GM19099 (cell line): ENCODE results near the gene SBNO1.

Source experiments
- POLR2A ChIP-seq: IDR thresholded peaks from 3 replicates; pipeline ENCODE4 v1.6.1; 2011; ENCODE audit warnings: low read depth; ENCODE audit not compliant: insufficient read length; ENCODE audit errors: extremely low read depth

Gene SBNO1

DNA sequence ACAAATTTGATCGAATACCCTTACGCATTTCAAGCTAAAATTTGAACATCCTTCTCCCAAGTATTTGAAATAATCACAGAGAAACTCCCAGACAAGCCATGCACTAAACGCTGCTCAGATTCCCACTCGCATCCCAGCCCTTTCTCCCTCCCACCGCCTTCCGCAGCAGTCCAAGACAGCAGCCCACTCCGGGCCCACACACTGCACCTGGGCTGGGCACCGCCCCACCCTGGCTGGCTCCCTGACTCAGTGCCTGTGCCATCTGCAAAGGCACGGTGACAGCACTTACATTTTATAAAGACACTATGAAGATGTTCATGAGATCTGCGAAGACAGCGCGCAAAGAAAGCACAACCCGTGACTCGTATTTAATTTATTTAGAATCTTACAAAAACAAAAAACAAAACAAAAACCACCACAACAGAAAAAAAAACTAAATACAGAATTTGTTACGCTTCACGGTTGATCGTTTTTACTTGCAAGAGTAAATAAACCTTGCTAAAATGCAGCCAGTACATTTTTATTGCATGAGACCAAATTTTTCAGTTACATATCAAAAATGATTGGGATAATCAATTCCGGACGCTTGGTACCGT is 75.8 kb downstream of the SBNO1 start:
- TF ChIP-seq POLR2A: no peak

DNA sequence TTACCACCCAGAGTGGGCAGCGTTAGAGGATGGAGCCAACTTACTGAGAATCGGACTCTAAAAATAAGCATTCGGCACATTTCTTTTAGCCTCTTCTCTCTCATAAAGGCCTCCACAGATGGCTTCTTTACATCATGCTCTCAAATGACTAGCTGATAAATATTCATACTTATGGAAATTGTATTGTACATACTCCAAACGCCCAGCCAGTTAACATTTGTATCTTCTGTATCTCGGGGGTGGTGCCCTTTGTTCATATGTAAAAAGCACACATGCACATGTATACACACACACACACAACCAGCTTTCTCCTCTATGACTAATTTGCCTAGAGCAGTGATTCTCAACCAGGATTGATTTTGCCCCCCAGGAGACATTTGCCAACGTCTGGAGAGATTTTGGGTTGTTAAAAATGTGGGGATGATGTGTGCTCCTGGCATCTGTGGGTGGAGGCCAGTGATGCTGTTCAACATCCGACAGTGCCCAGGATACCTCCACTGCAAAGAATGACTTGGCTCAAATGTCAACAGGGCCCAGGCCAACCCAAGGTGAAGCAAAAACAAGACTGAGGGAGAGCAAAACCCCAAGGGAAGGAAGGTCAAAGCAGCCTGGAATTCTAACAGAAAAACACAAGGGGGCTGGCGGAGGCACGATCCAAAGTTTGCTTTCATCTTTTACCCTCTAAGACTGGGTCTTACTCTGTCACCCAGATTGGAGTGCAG is 77.8 kb downstream of the SBNO1 start:
- no peak for TF ChIP-seq POLR2A

DNA sequence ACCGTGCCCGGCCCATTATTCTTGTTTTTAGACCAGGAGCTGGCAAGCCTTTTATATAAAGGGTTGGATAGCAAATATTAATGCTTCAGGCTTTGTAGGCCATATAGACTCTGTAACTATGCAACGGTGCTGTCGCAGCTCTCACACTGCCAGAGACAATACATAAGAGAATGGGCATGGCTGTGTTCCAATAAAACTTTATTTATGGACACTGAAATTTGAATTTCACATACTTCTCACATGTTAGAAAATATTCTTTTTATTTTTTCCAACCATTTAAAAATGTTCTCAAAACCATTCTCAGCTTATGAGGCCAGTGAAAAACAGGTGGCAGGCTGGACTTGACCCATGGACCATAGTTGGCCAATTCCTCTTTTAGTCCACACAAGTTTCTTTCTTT is 80.0 kb downstream of the SBNO1 start:
- no peak for TF ChIP-seq POLR2A

DNA sequence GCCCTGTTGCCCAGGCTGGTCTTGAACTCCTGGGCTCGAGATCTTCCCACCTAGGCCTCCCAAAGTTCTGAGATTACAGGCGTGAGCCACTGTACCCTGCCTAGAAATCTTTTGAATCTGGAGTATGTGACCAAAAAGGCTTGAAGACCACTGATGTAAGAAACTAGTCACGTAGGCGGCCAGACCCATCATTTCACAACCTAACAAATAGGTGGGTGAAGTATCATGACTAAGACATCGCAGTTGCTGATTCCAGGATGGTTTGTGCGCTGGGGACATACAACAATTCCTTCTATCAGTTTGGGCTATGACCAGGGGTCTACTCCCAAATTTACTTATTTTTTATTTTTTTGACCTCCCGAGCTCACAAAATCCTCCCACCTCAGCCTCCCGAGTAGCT is 81.2 kb downstream of the SBNO1 start:
- no peak for TF ChIP-seq POLR2A

DNA sequence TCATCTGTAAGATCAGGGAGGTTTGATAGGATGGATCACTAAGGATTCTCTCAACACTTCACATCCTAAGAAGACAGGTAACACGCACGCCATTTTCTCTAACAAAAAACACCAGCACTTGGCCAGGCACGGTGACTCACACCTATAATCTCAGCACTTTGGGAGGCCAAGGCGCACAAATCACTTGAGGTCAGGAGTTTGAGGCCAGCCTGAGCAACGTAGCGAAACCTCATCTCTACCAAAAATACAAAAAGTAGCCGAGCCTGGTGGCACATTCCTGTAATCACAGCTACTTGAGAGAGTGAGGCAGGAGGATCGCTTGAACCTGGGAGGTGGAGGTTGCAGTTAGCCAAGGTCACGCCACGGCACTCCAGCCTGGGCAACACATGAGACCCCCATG is 82.5 kb downstream of the SBNO1 start:
- no peak for TF ChIP-seq POLR2A

DNA sequence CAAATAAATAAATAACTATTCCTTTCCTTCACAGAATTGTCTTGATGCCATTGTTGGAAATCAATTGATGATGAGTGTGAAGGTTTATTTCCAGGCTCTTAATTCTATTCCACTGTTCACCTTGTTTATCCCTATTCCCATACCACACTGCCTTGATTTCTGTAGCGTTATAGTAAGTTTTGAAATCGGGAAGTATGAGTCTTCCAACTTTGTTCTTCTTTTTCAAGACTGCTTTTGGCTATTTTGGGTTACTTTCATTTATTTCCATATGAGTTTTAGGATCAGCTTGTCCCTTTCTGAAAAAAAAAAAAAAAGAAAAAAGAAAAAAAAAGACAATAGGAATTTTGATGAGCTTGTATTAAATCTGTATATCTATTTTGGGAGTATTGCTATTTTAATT is 83.7 kb downstream of the SBNO1 start:
- no peak for TF ChIP-seq POLR2A

DNA sequence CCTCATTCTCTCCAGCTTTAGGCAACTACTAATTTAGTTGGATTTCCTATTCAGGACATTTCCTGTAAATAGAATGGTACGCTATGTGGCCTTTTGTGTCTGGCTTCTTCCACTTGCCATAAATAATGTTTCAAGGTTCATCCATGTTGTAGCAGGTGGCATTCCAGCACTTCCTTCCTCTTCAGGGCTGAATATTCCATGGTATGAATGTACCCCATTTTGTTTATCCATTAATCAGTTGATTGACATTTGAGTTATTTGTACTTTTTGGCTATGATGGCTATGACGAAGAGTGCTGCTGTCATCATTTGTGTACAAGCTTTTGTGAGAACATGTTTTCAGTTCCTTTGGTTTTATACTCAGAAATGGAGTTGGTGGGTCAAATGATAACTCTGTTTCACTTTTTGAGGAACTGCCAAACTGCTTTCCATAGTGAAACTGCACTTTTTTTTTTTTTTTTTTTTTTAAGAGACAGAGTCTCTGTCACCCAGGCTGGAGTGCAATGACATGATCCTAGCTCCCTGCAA is 86.5 kb downstream of the SBNO1 start:
- TF ChIP-seq POLR2A: no peak

DNA sequence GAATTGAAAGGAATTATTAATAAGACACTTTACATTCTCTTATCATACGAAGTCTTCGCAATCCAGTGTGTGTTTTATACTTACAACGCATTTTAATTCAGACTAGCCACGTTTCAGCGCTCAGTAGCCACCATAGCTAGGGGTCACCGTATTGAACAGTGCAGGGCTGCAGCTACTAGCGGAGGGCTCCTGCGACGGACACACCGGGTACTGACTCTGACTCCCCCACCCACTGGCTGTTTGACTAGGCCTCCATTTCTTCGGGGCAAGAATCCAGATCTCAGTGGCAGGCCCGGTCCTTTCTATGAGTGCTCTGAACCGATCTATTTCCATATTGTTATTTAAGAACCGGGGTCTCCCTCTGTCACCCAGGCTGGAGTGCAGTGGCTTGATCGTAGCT is 91.5 kb downstream of the SBNO1 start:
- TF ChIP-seq POLR2A: no peak

DNA sequence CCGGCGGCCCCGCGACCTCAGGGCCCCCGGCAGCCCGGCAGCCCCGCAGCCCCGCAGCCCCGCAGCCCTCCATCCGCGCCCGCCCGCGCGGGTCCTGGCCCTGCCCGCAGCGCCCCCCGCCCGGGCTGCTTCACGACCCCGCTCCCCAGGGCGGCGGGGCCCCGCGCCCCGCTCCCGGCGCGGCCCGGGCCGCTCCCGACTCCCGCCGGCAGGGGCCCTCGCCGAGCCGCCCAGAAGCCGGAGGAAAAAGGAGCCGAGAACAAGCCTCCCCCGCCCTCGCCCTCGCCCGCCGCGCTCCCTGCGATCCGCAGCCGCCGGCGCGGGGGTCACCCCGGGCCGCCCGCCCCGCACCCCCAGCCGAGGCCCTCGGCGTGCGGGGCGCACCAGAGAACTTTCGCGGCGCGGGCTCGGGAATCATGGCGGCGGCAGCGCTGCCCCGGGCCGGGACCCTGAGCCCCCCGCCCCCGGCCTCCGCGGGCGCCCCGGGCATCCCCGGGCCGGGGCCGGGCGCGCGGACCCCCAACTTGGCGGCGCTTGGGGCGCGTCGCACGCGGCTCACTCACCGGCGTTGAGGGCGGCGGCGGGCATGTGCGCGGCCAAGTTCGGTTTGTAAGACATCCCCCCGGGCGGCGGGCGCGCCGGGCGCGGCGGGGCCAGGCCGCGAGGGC is 93.5 kb downstream of the SBNO1 start:
- peak; percentile 11 for TF ChIP-seq POLR2A

DNA sequence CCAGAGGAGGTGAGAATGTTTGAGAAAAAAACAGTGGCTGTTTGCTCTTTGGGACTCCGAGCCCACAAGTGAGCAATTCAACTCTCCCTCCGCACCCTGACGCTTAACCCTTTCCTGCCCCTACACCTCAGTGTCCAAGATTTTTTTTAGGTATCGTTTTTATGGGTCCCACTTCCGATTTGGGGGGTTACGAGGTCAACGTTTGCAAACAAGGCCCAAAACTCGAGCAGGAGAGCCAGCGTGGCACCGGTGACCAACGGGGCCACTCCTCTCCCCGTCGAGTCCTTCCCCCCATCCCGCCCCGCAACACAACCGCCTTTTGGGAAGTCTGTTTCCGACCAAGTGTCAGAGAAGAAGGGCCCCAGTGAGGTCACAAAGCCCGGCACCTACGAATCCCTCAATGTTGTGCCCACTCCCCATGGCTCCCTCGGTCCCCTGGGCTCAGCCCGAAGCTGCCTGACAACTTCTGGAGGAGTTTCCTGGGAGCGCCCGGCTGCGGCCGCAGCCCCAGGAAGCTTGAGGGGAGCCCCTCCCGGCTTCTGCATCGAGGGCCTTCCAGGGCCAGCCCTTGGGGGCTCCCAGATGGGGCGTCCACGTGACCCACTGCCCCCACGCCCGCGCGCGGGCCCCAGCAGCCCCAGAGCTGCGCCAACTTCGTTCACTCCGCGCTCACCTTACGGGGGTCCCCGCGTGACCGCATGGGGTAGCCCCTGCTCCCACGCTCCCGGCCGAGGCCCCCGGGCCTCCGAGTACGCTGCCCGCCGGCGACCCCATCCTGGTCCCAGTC is 94.2 kb downstream of the SBNO1 start:
- TF ChIP-seq POLR2A: no peak

DNA sequence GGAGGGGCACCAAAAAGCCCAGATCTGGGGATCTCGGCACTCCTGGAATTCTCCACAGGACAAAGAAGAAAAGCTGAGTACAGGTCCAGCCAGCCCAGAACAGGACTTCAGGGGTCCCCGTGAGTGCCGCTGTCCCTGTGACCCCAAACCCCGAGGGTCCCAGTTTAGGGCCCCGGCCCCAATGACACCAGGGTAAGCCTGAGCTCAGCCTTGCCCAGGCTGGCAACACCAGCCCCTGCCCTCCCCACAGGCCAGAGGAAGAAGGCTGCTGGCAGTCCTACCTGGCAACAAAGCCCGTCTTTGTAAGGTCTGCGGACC is 94.8 kb downstream of the SBNO1 start:
- no peak for TF ChIP-seq POLR2A

DNA sequence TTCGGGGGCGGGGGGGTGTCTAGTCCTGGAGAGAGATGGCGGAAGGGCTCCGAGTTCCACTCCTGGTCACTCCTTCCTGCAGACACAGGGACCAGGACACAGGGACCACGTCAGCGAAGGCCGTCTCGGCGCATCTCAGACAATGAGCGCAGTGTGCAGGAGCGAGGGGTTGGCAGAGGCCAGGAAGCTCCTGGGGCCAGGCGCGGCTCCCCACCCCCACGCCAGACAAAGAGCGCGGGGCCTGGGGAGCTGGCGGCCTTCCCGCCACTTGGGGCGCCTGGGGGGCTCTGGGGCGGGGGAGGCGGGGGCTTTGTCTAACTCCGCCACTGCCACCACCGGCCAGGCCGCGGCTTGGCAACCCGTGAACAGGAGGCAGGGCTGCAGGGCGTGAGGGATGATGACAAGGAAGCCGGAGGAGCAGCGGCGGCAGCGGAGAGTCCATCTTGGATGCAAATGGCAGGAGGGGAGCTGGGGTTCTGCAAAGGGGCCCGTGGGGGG is 95.2 kb downstream of the SBNO1 start:
- TF ChIP-seq POLR2A: no peak

DNA sequence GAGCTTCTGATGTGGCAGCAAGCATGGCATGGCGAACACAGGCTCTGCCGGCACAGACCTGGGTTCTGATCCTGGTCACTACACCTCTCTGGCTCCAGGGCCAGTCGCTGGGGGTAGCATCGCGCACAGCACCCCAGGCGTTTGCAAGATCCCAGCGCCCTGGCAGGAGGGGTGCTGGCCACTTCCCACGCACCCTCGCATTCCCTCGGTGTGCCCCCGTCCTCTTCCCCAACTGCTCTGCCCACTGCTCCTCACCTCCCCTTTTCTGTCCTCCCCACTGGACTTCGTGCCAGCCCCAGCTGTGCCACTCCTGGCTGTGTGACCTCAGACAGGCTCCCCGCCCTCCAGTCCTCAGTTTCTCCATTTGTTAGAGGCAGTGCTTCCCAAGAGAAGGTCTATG is 95.8 kb downstream of the SBNO1 start:
- TF ChIP-seq POLR2A: no peak

DNA sequence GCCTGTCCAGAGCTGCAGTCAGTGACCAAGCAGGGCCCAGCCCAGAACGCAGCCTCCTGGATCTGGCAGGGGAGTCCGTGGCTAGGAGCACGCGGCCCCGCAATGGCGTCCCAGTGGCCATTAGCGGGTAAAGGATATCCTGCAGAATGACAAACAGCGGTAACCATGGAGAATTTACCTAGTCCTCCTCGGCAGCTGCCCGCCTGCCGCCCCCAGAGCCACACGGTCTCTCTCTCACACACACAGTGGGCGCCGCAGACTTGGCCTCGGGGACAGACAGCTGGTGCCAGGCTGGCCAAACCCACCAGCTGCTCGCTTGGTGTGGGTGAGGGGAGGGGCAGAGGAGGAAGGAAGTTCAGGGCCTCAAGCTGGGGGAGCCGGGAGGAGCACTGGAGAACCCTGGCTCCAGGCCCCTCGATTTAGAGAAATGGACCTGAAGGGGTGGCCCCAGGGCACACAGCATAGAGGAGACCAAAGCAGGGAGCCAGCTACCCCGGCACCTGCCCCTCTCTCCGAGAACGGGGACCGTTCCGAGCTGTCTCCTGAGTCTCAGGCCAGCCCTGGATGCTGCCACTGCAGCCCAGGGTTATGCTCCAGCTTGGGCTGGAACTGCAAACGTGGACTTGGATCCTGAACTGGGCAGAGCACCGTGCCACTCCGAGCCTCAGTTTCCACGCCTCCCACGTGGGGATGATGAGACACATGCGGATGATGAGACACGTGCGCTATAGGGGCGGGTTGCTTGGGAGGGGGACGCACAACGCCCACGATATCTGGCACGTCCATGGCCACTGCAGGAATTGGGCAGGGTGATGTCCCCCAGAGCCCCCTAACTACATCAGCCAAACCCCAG is 96.4 kb downstream of the SBNO1 start:
- TF ChIP-seq POLR2A: no peak

DNA sequence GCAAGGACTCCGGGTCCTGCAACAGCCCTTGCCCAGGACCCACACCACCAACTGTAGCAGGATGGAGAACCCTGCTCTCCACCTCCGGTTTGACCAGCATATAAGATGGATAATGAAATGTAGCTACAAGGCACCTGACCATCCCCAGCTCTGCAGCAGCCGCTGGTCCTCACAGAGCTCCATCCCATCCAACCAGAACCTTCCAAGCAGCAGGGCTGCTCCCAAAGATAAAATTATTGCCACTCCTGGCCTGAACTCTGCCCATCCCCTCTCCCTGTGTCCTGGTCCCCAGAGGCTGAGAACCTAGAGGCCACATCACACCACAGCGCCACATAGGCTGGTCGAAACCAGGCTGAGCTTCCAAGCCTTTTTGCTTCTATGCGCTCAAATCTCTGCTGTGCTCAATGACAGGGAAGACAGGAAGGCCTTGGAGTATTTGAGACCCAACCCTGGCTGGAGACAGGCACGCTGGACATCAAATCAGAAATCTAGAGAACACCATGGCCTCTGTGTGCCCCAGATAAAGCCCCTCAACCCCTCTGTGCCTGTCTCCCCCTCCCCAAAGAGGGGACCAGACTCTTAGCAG is 97.2 kb downstream of the SBNO1 start:
- TF ChIP-seq POLR2A: no peak
